ENCODE results near the gene NAA40.

GRCh38 chr11:63933459-63933858, 5.3 kb upstream of the NAA40 start:
- TF ChIP-seq CTCF (IDR thresholded peaks at IDR 0.05) (no peak), POLR2A (IDR thresholded peaks at IDR 0.05) (no peak)

All from Peyer's patch (tissue), 4 donors.